ENCODE results near the gene HOXB3. TPM values are rescaled to one million over a fixed set of nuclear protein-coding genes. Genes with fewer than 3 reads are reported as not detected.

Gene HOXB3
- total RNA-seq, 6 donors from 2014 or later: 2.9 to 12.6 (median 7.9) TPM

- DNase-seq: no peak
- ATAC-seq (ENCODE audit: low FRiP score in 2 of 2): no peak
- Histone ChIP-seq H3K36me3 (no peaks in the 10 kb centered on the region), H3K9me3 (no peaks in the 10 kb centered on the region), H3K27ac (peak overlapping the region; percentile 42 to 86 (median 68)), H3K4me1 (peaks cover 10 to 27% (median 13%) of the 10 kb centered on the region in 4 donors), H3K4me3 (no peak overlapping the region), H3K27me3 (peaks cover 0 to 24% (median 10%) of the 10 kb centered on the region in 4 donors)
- WGBS, 2 donors: 45 to 60% methylated on average over 6 of the region's 6 CpGs
- TF ChIP-seq POLR2A (IDR thresholded peaks at IDR 0.05) (no peak), EP300 (IDR thresholded peaks at IDR 0.05) (no peak), POLR2AphosphoS5 (IDR thresholded peaks at IDR 0.05) (no peak)
Observed at GRCh38 chr17:48548523-48549280, 41.3 kb downstream of the HOXB3 start.

DNA sequence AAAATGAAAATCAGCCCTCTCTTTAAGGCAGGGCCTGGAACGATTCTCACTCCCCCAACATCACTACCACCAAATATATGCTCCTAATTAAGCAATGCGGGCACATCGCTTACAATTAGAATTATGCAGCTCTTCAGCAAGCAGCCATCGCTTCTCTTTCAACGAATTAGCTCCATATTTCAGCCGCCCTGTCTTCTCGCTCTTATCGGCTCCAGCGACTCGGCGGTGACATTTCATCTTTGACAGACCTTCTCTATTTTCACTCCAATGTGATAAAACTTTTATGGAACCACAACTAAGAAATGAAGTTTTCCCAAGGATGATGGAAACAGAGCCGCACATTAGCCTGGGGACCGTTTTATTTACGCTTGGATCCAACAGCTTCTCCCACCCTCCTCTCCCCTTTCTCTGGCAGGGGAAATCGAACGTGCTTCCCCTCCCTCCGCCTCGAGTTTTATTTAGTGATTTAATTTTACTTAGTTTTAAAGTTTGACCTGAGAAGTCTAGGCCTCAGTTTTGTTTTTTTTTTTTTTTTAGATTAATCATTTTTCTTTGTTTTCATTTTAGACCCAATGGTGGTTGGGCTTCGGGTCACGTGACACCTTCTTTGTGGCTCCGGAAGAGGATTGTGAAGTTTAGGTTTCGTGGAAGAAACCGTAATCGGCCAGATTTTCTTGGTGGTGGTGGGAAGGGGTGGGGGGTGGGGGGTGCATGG is 42.1 kb downstream of the HOXB3 start:
- Histone ChIP-seq H3K36me3 (no peaks in the 10 kb centered on the region), H3K27me3 (peaks cover 0 to 31% (median 16%) of the 10 kb centered on the region in 4 donors), H3K4me3 (peak overlapping the region in 2 of 4 donors; percentile 10 to 13), H3K9me3 (no peaks in the 10 kb centered on the region), H3K27ac (peak overlapping the region; percentile 42 to 86 (median 68)), H3K4me1 (peaks cover 14 to 33% (median 19%) of the 10 kb centered on the region in 4 donors)
- no peak for TF ChIP-seq POLR2A (IDR thresholded peaks at IDR 0.05)
- no peak for TF ChIP-seq CTCF (IDR thresholded peaks at IDR 0.05)
- TF ChIP-seq POLR2AphosphoS5 (IDR thresholded peaks at IDR 0.05): no peak
- no peak for ATAC-seq (ENCODE audit: low FRiP score in 2 of 2)
- 27 to 31% methylated on average over 24 of the region's 24 CpGs for WGBS, 2 donors
- DNase-seq: no peak

DNA sequence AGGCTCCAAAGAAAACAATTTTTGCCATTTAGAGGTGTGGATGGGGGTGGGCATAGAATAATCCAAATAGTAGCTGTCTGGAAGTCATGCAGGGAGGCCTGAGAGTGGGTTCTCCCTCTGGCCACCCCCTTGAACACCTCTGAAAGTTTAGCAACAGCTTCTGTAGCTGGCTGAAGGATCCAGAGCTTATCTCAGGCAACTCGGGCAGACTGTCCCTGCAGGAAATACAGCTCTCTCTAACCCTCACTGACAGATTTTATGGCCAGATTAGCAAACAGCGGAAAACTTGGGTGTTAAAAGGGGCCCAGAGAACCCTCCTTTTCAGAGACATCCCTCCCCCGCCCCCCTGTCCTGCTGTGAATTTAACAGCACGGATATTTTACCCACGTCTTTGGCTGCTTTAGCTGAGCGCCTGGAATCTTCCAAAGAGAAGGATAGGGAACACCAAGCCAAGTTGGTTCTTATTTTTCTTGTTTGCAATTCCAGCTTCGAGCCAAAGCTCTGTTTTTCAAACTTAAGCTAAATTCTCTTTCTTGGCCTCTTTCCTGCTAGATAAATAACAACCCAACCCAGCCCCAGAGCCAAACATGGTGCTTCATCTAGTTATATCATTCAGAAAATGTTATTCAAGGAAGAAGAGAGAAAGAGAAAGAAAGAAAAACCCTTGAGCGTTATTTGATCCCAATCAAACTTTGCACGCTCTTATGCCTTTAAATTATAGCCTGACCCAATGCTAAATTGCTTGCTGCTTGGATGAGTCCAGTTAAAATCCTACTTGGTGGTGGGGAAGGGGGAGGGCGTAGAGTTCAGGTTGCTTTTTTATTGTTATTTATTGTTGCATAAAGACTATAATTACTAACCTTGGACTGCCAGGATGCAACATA is 42.9 kb downstream of the HOXB3 start:
- Histone ChIP-seq H3K27ac (peak overlapping the region; percentile 2 to 86 (median 62)), H3K9me3 (no peaks in the 10 kb centered on the region), H3K4me1 (peaks cover 14 to 38% (median 19%) of the 10 kb centered on the region in 4 donors), H3K36me3 (no peaks in the 10 kb centered on the region), H3K27me3 (peaks cover 0 to 35% (median 20%) of the 10 kb centered on the region in 4 donors), H3K4me3 (peak overlapping the region in 2 of 4 donors; percentile 10 to 13)
- 36 to 44% methylated on average over 10 of the region's 10 CpGs for WGBS, 2 donors
- ATAC-seq (ENCODE audit: low FRiP score in 2 of 2) (no peak), DNase-seq (no peak)
- TF ChIP-seq POLR2A (IDR thresholded peaks at IDR 0.05) (no peak), EP300 (IDR thresholded peaks at IDR 0.05) (no peak), POLR2AphosphoS5 (IDR thresholded peaks at IDR 0.05) (no peak), CTCF (IDR thresholded peaks at IDR 0.05) (no peak)

GRCh38 chr17:48546137-48546923 is 43.7 kb downstream of the HOXB3 start:
- peaks cover 0 to 43% (median 26%) of the 10 kb centered on the region in 4 donors for H3K27me3 ChIP-seq
- no peak for DNase-seq

More at GRCh38 chr17:48546137-48546923, 43.7 kb downstream of the HOXB3 start:
- H3K27ac ChIP-seq: peak overlapping the region in 3 of 4 donors; percentile 55 to 81 (median 69)
- no peaks in the 10 kb centered on the region for H3K36me3 ChIP-seq
- H3K4me1 ChIP-seq: peaks cover 14 to 40% (median 19%) of the 10 kb centered on the region in 4 donors
- no peak for TF ChIP-seq EP300 (IDR thresholded peaks at IDR 0.05)
- TF ChIP-seq CTCF (IDR thresholded peaks at IDR 0.05): no peak
- TF ChIP-seq POLR2A (IDR thresholded peaks at IDR 0.05): no peak
- TF ChIP-seq POLR2AphosphoS5 (IDR thresholded peaks at IDR 0.05): no peak
- peak overlapping the region in 1 of 4 donors; percentile 8 for H3K4me3 ChIP-seq
- 45 to 46% methylated on average over 10 of the region's 10 CpGs for WGBS, 2 donors
- ATAC-seq (ENCODE audit: low FRiP score in 2 of 2): no peak
- H3K9me3 ChIP-seq: no peaks in the 10 kb centered on the region

All from upper lobe of left lung (tissue), 6 donors.